Measurements from ENCODE around the gene NOL6. TPM values are rescaled to one million over a fixed set of nuclear protein-coding genes. Genes with fewer than 3 reads are reported as not detected.

NOL6 gene
- total and polyA plus RNA-seq, 8 donors, result 10.7 to 43.6 (median 19.3) TPM

- Histone ChIP-seq H3K4me1 (peaks cover 0 to 29% (median 7%) of the 10 kb centered on the region in 4 donors), H3K27me3 (no peaks in the 10 kb centered on the region), H3K4me3 (no peak overlapping the region), H3K9me3 (no peaks in the 10 kb centered on the region), H3K36me3 (peaks cover 0 to 5% (median 0%) of the 10 kb centered on the region in 4 donors), H3K27ac (no peak overlapping the region)
- no peak for DNase-seq
- 76 to 92% (median 82%) methylated on average over 8 of the region's 8 CpGs for WGBS, 5 donors
- TF ChIP-seq POLR2AphosphoS5 (IDR thresholded peaks at IDR 0.05) (no peak), CTCF (IDR thresholded peaks at IDR 0.05) (no peak), POLR2A (IDR thresholded peaks at IDR 0.05) (no peak), EP300 (IDR thresholded peaks at IDR 0.05) (no peak)
- intact Hi-C loops (cut with DNase I; ENCODE audit: low total_unique reads), result no loop called here
Observed at GRCh38 chr9:33435821-33436277, 37.9 kb downstream of the NOL6 start.

DNA sequence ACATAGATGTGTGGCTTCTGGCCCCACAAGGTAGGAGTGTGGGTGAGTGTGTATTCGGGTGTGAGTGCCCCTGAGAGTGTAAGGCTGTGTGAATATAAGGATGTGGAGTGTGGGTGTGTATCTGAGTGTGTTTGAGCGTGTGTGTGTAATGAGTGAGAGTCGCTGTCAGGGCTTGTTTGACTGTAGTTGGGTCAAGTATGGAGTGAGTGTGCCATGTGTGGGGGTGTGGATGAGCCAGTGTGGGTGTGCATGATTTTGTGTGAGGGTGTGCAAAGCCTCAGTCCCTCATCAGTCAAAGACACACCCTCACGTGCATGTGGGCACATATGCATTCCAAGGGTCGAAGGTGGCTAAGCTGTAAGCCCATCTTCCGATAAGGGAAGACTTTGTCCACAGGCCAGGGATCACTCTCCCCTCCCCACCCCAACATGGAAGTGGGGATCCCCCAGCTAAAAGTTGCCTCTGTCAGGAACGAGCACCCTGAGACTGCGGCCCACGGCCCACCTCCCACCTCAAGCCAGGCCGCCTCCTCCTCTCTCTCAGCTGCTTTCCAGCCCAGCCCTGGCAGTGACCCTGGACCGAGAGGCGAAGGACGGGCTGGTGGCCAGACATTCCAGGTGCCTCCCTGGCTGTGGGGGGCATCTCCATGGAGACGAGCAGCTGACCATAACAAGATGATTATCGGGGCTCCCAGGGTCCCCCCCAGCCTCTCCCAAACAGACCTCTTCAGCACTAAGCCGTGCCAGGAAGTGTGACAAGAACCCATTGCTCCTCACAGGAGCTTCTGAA is 39.2 kb downstream of the NOL6 start:
- Histone ChIP-seq H3K27ac (no peak overlapping the region), H3K27me3 (no peaks in the 10 kb centered on the region), H3K9me3 (no peaks in the 10 kb centered on the region), H3K36me3 (no peaks in the 10 kb centered on the region), H3K4me1 (peaks cover 0 to 27% (median under 1%) of the 10 kb centered on the region in 4 donors), H3K4me3 (no peak overlapping the region)
- intact Hi-C loops (cut with DNase I; ENCODE audit: low total_unique reads), result no loop called here
- WGBS, 5 donors, result 73 to 81% (median 75%) methylated on average over 14 to 16 of the region's 16 CpGs
- DNase-seq, result no peak
- TF ChIP-seq EP300 (IDR thresholded peaks at IDR 0.05) (no peak), POLR2AphosphoS5 (IDR thresholded peaks at IDR 0.05) (no peak), POLR2A (IDR thresholded peaks at IDR 0.05) (no peak), CTCF (IDR thresholded peaks at IDR 0.05) (no peak)

- 89 to 95% (median 92%) methylated on average over 8 of the region's 8 CpGs for WGBS, 5 donors
Observed at GRCh38 chr9:33433871-33434270, 39.9 kb downstream of the NOL6 start.

DNA sequence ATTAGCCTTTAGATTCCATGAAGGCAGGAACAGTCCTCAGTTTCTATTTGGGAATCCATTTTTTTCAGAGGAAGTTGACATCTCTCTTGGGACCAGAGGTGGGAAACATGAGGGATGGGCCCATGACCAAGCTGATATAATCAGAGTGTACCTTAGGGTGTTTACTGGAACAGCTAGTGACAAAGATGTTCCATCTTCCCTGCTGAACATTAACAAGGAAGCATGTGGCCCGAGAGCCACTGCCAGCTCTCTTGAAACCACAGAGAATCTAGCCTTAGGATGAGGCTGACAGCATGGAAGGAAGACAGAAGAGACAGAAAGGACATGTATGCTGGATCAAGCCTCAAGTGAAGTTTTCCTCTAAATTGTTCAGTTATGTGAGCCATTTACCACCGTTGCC is 42.3 kb downstream of the NOL6 start:
- Histone ChIP-seq H3K9me3 (no peaks in the 10 kb centered on the region), H3K36me3 (no peaks in the 10 kb centered on the region), H3K27ac (no peak overlapping the region), H3K27me3 (no peaks in the 10 kb centered on the region), H3K4me3 (no peak overlapping the region), H3K4me1 (peaks cover 0 to 7% (median 0%) of the 10 kb centered on the region in 4 donors)
- TF ChIP-seq POLR2AphosphoS5 (IDR thresholded peaks at IDR 0.05) (no peak), POLR2A (IDR thresholded peaks at IDR 0.05) (no peak), EP300 (IDR thresholded peaks at IDR 0.05) (no peak), CTCF (IDR thresholded peaks at IDR 0.05) (no peak)
- WGBS, 5 donors, result 76 to 91% (median 88%) methylated on average over 2 of the region's 2 CpGs
- no peak for DNase-seq
- intact Hi-C loops (cut with DNase I; ENCODE audit: low total_unique reads), result no loop called here

More at GRCh38 chr9:33433871-33434270, 39.9 kb downstream of the NOL6 start:
- Histone ChIP-seq H3K36me3 (no peaks in the 10 kb centered on the region), H3K4me1 (peaks cover 0 to 21% (median 0%) of the 10 kb centered on the region in 4 donors), H3K27ac (no peak overlapping the region), H3K27me3 (no peaks in the 10 kb centered on the region), H3K4me3 (no peak overlapping the region), H3K9me3 (no peaks in the 10 kb centered on the region)
- DNase-seq, result no peak
- intact Hi-C loops (cut with DNase I; ENCODE audit: low total_unique reads), result no loop called here
- TF ChIP-seq CTCF (IDR thresholded peaks at IDR 0.05), result no peak
- TF ChIP-seq POLR2AphosphoS5 (IDR thresholded peaks at IDR 0.05), result no peak
- no peak for TF ChIP-seq POLR2A (IDR thresholded peaks at IDR 0.05)
- TF ChIP-seq EP300 (IDR thresholded peaks at IDR 0.05), result no peak

Data from stomach (tissue), 9 donors.